Measurements from ENCODE around the gene BSG.
A peak's percentile ranks its signal among the peaks of the same experiment; 100 is the strongest.

BSG gene

GRCh38 chr19:572140-572742, at the start of gene BSG:
BSG (plus strand) TSS chr19:572596; CDS start chr19:572635, 39 bp downstream.
- Histone ChIP-seq H3K27ac (ENCODE audit: low read depth, low read length) (peak within 1 kb of the TSS; percentile 94), H3K27me3 (ENCODE audit: control insufficient read depth, insufficient read depth, low read length) (no peaks in the 10 kb centered on the region), H3K36me3 (ENCODE audit: control insufficient read depth, insufficient read depth, low read length) (no peaks in the 10 kb centered on the region), H3K4me3 (ENCODE audit: low read length) (peak within 1 kb of the TSS; percentile 90), H3K9ac (ENCODE audit: low read length) (peak within 1 kb of the TSS; percentile 50), H3K4me1 (ENCODE audit: control insufficient read depth, insufficient read depth, low read length) (peaks cover 24% of the 10 kb centered on the region)

GRCh38 chr19:522726-523125, 49.7 kb upstream of the BSG start:
- no peaks in the 10 kb centered on the region for H3K4me1 ChIP-seq (ENCODE audit: control insufficient read depth, insufficient read depth, low read length)
- peaks cover 2% of the 10 kb centered on the region for H3K27me3 ChIP-seq (ENCODE audit: control insufficient read depth, insufficient read depth, low read length)
- H3K4me3 ChIP-seq (ENCODE audit: low read length), result no peak overlapping the region
- no peak overlapping the region for H3K9ac ChIP-seq (ENCODE audit: low read length)
- no peak overlapping the region for H3K27ac ChIP-seq (ENCODE audit: low read depth, low read length)
- no peaks in the 10 kb centered on the region for H3K36me3 ChIP-seq (ENCODE audit: control insufficient read depth, insufficient read depth, low read length)

- Histone ChIP-seq H3K36me3 (ENCODE audit: control insufficient read depth, insufficient read depth, low read length) (no peaks in the 10 kb centered on the region), H3K4me3 (ENCODE audit: low read length) (no peak overlapping the region), H3K27ac (ENCODE audit: low read depth, low read length) (no peak overlapping the region), H3K9ac (ENCODE audit: low read length) (no peak overlapping the region), H3K27me3 (ENCODE audit: control insufficient read depth, insufficient read depth, low read length) (peaks cover 2% of the 10 kb centered on the region), H3K4me1 (ENCODE audit: control insufficient read depth, insufficient read depth, low read length) (no peaks in the 10 kb centered on the region)
Observed at GRCh38 chr19:524062-524674, 48.2 kb upstream of the BSG start.

GRCh38 chr19:525029-525428, 47.4 kb upstream of the BSG start:
- no peaks in the 10 kb centered on the region for H3K36me3 ChIP-seq (ENCODE audit: control insufficient read depth, insufficient read depth, low read length)
- H3K27ac ChIP-seq (ENCODE audit: low read depth, low read length), result no peak overlapping the region
- no peak overlapping the region for H3K4me3 ChIP-seq (ENCODE audit: low read length)
- H3K9ac ChIP-seq (ENCODE audit: low read length), result no peak overlapping the region
- no peaks in the 10 kb centered on the region for H3K4me1 ChIP-seq (ENCODE audit: control insufficient read depth, insufficient read depth, low read length)
- H3K27me3 ChIP-seq (ENCODE audit: control insufficient read depth, insufficient read depth, low read length), result peaks cover 2% of the 10 kb centered on the region

- Histone ChIP-seq H3K36me3 (ENCODE audit: control insufficient read depth, insufficient read depth, low read length) (no peaks in the 10 kb centered on the region), H3K27me3 (ENCODE audit: control insufficient read depth, insufficient read depth, low read length) (peaks cover 2% of the 10 kb centered on the region), H3K9ac (ENCODE audit: low read length) (no peak overlapping the region), H3K27ac (ENCODE audit: low read depth, low read length) (no peak overlapping the region), H3K4me1 (ENCODE audit: control insufficient read depth, insufficient read depth, low read length) (peaks cover 2% of the 10 kb centered on the region), H3K4me3 (ENCODE audit: low read length) (no peak overlapping the region)
Observed at GRCh38 chr19:525857-526419, 46.5 kb upstream of the BSG start.

GRCh38 chr19:530134-531008, 42.0 kb upstream of the BSG start:
- no peaks in the 10 kb centered on the region for H3K36me3 ChIP-seq (ENCODE audit: control insufficient read depth, insufficient read depth, low read length)
- peak overlapping the region; percentile 82 for H3K4me3 ChIP-seq (ENCODE audit: low read length)
- peaks cover 18% of the 10 kb centered on the region for H3K4me1 ChIP-seq (ENCODE audit: control insufficient read depth, insufficient read depth, low read length)
- H3K27ac ChIP-seq (ENCODE audit: low read depth, low read length), result peak overlapping the region; percentile 92
- peaks cover 2% of the 10 kb centered on the region for H3K27me3 ChIP-seq (ENCODE audit: control insufficient read depth, insufficient read depth, low read length)
- peak overlapping the region; percentile 40 for H3K9ac ChIP-seq (ENCODE audit: low read length)

- Histone ChIP-seq H3K27me3 (ENCODE audit: control insufficient read depth, insufficient read depth, low read length) (peaks cover 2% of the 10 kb centered on the region), H3K4me1 (ENCODE audit: control insufficient read depth, insufficient read depth, low read length) (peaks cover 21% of the 10 kb centered on the region), H3K36me3 (ENCODE audit: control insufficient read depth, insufficient read depth, low read length) (peaks cover 5% of the 10 kb centered on the region), H3K4me3 (ENCODE audit: low read length) (peak overlapping the region; percentile 82), H3K27ac (ENCODE audit: low read depth, low read length) (peak overlapping the region; percentile 92), H3K9ac (ENCODE audit: low read length) (peak overlapping the region; percentile 40)
Observed at GRCh38 chr19:531009-531752, 41.2 kb upstream of the BSG start.

- Histone ChIP-seq H3K27ac (ENCODE audit: low read depth, low read length) (peak within 1 kb of the TSS; percentile 92), H3K4me3 (ENCODE audit: low read length) (peak within 1 kb of the TSS; percentile 93), H3K36me3 (ENCODE audit: control insufficient read depth, insufficient read depth, low read length) (peaks cover 12% of the 10 kb centered on the region), H3K4me1 (ENCODE audit: control insufficient read depth, insufficient read depth, low read length) (peaks cover 21% of the 10 kb centered on the region), H3K27me3 (ENCODE audit: control insufficient read depth, insufficient read depth, low read length) (no peaks in the 10 kb centered on the region), H3K9ac (ENCODE audit: low read length) (peak within 1 kb of the TSS; percentile 82)
Observed at GRCh38 chr19:531753-532560, 40.4 kb upstream of the BSG start, which contains the start of gene CDC34. CDC34 (plus strand) TSS chr19:531760; CDS start chr19:531932, 172 bp downstream.

- Histone ChIP-seq H3K27me3 (ENCODE audit: control insufficient read depth, insufficient read depth, low read length) (no peaks in the 10 kb centered on the region), H3K27ac (ENCODE audit: low read depth, low read length) (peak overlapping the region; percentile 83), H3K4me3 (ENCODE audit: low read length) (peak overlapping the region; percentile 93), H3K4me1 (ENCODE audit: control insufficient read depth, insufficient read depth, low read length) (peaks cover 21% of the 10 kb centered on the region), H3K9ac (ENCODE audit: low read length) (peak overlapping the region; percentile 82), H3K36me3 (ENCODE audit: control insufficient read depth, insufficient read depth, low read length) (peaks cover 14% of the 10 kb centered on the region)
Observed at GRCh38 chr19:532561-533363, 39.6 kb upstream of the BSG start.

- Histone ChIP-seq H3K4me3 (ENCODE audit: low read length) (peak overlapping the region; percentile 93), H3K27me3 (ENCODE audit: control insufficient read depth, insufficient read depth, low read length) (no peaks in the 10 kb centered on the region), H3K9ac (ENCODE audit: low read length) (peak overlapping the region; percentile 82), H3K36me3 (ENCODE audit: control insufficient read depth, insufficient read depth, low read length) (peaks cover 19% of the 10 kb centered on the region), H3K4me1 (ENCODE audit: control insufficient read depth, insufficient read depth, low read length) (peaks cover 21% of the 10 kb centered on the region), H3K27ac (ENCODE audit: low read depth, low read length) (peak overlapping the region; percentile 83)
Observed at GRCh38 chr19:533364-534058, 38.9 kb upstream of the BSG start.
